OCI-LY1 (cell line): Measurements from ENCODE around the gene IFT57.
"Not testable (repeated sequence)": the region's sequence is repeated elsewhere in the genome, so short reads cannot be mapped to it uniquely, and the experiment has no call there.

ENCODE experiments used
- H2AFZ ChIP-seq: fragments of 200-600 bp; sonication (generic), shearing (Covaris generic); 2 replicates; pipeline ENCODE4 v1.6.0; 2014; ENCODE audit warnings: antibody characterized with exemption, mild to moderate bottlenecking, low read length
- H3F3A ChIP-seq: fragments of 200-600 bp; sonication (generic), shearing (Covaris generic); 2 replicates; pipeline ENCODE4 v1.6.0; 2014; ENCODE audit warnings: mild to moderate bottlenecking, antibody characterized with exemption, low read length, moderate library complexity; ENCODE audit not compliant: insufficient read depth
- H3K27ac ChIP-seq: fragments of 200-600 bp; sonication (generic); 2 replicates; pipeline ENCODE4 v1.5.1; 2014; ENCODE audit warnings: low read length, mixed run types, mild to moderate bottlenecking, low read depth; ENCODE audit not compliant: poor library complexity, severe bottlenecking
- H3K27me3 ChIP-seq: fragments of 200-600 bp; sonication (generic); 2 replicates; pipeline ENCODE4 v1.6.0; 2014; ENCODE audit warnings: antibody characterized with exemption, mild to moderate bottlenecking, low read length, moderate library complexity; ENCODE audit not compliant: insufficient read depth
- H3K36me3 ChIP-seq: fragments of 200-600 bp; sonication (generic); 2 replicates; pipeline ENCODE4 v1.6.1; 2014; ENCODE audit warnings: mild to moderate bottlenecking, antibody characterized with exemption, low read length, moderate library complexity, mixed read lengths; ENCODE audit not compliant: insufficient read depth
- H3K4me1 ChIP-seq: fragments of 200-600 bp; sonication (generic); 2 replicates; pipeline ENCODE4 v1.5.1; 2014; ENCODE audit warnings: mild to moderate bottlenecking, low read length, moderate library complexity; ENCODE audit not compliant: insufficient read depth, severe bottlenecking
- H3K4me2 ChIP-seq: fragments of 200-600 bp; sonication (generic), shearing (Covaris generic); 2 replicates; pipeline ENCODE4 v1.6.1; 2014; ENCODE audit warnings: low read length
- H3K4me3 ChIP-seq: fragments of 200-600 bp; sonication (generic); 2 replicates; pipeline ENCODE4 v1.5.1; 2014; ENCODE audit warnings: low read length, low read depth, mild to moderate bottlenecking, mixed read lengths; ENCODE audit not compliant: poor library complexity, severe bottlenecking
- H3K79me2 ChIP-seq: fragments of 200-600 bp; shearing (Covaris generic); 2 replicates; pipeline ENCODE4 v1.6.1; 2016; ENCODE audit warnings: mixed run types, low read length, mixed read lengths; ENCODE audit not compliant: insufficient read depth
- H3K9ac ChIP-seq: fragments of 200-600 bp; sonication (generic), shearing (Covaris generic); 2 replicates; pipeline ENCODE4 v1.6.1; 2014; ENCODE audit warnings: mild to moderate bottlenecking, low read length, mixed read lengths
- H3K9me2 ChIP-seq: fragments of 200-600 bp; sonication (generic), shearing (Covaris generic); 2 replicates; pipeline ENCODE4 v1.6.1; 2014; ENCODE audit warnings: low read depth, mild to moderate bottlenecking, low read length, mixed read lengths
- H3K9me3 ChIP-seq: fragments of 200-600 bp; shearing (Covaris generic); 2 replicates; pipeline ENCODE4 v1.6.1; 2014; ENCODE audit warnings: low read length, mixed read lengths
- H4K20me1 ChIP-seq: fragments of 200-600 bp; sonication (generic), shearing (Covaris generic); 2 replicates; pipeline ENCODE4 v1.6.0; 2016; ENCODE audit warnings: mild to moderate bottlenecking, low read length; ENCODE audit not compliant: insufficient read depth
- EZH2 ChIP-seq: fragments of 200-600 bp; sonication (generic), shearing (Covaris generic); IDR thresholded peaks from 2 replicates; pipeline ENCODE4 v1.8.0; 2017; ENCODE audit warnings: borderline replicate concordance, mixed run types, mild to moderate bottlenecking, antibody characterized with exemption, low read length, moderate library complexity, mixed read lengths
- TF ChIP-seq, protein P1 (sequence below): fragments of 200-600 bp; sonication (generic), shearing (Covaris generic); IDR thresholded peaks from 2 replicates; pipeline ENCODE4 v1.5.1; 2017; ENCODE audit warnings: mild to moderate bottlenecking, antibody characterized with exemption, low read length, moderate library complexity, mixed read lengths

The IFT57 gene, protein sequence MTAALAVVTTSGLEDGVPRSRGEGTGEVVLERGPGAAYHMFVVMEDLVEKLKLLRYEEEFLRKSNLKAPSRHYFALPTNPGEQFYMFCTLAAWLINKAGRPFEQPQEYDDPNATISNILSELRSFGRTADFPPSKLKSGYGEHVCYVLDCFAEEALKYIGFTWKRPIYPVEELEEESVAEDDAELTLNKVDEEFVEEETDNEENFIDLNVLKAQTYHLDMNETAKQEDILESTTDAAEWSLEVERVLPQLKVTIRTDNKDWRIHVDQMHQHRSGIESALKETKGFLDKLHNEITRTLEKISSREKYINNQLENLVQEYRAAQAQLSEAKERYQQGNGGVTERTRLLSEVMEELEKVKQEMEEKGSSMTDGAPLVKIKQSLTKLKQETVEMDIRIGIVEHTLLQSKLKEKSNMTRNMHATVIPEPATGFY

DNA sequence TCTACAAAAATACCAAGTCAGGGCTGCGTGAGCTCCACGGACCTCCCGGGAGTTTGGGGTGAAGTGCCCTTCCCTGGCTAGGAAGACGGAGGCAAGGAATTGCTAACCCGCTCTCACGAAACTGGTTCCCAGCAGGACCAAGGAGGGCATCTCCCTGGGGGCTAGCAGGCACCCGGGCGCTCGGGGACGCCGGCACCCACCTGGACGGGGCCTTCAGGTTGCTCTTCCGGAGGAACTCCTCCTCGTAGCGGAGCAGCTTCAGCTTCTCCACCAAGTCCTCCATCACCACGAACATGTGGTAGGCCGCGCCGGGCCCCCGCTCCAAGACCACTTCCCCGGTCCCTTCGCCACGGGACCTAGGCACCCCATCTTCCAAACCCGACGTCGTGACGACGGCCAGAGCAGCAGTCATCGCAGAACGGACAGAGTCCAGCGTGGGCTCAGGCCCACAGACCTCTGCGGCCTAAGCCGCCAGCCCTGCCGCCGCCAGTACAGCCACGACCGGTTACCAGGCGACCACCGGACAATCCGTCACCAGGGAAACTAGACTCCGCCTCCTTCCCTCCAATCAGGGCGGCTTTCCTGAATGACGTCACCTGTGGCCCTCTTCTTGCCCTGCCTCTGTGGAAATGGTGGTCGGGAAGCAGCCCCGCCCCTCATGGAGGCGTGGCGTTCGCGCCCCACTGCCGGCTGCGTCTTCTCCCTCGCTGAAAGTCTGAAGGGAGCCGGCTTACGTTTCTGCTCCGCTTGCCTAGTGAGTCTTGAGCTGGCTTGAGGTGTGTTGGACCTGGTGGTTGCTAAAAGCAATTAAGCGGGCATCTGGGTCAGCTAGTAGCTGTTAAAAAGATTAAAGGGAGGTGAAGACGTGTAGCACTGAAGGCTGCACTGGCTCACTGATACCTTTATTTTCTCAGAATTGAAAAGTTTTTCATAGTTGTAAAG, at the start of gene IFT57:
Gene IFT57, minus strand, starts transcription at position 514 of the 942 bp plus-strand sequence. Its CDS starts 102 bp downstream, at position 412.
- Histone ChIP-seq H3K27ac (peak within 1 kb of the TSS; percentile 88), H2AFZ (peak within 1 kb of the TSS; percentile 97)

DNA sequence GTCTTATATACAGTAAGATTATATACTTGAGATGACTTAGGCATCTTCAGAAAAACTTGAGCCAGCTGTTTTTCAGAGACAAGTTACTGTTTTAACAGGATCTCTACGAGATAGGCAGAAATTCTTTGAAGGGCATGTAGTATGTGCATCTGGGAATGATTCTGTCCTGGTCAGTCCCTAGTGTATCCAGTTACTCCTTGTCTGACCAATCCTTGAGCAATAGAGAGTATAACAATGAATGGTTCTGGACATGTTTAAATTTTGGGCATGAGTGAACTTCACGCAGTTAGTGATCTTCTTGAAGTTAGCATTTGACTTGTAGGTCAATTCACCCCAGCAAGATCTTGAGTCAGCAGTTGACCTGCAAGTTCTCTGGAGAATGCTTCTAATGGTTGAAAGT, 49.4 kb upstream of the IFT57 start:
- Histone ChIP-seq H3K36me3 (no peaks in the 10 kb centered on the region), H3K4me3 (no peak overlapping the region), H3K9me2 (no peaks in the 10 kb centered on the region), H4K20me1 (no peaks in the 10 kb centered on the region), H3K9ac (no peak overlapping the region), H3K27me3 (no peaks in the 10 kb centered on the region), H2AFZ (no peak overlapping the region), H3F3A (no peaks in the 10 kb centered on the region), H3K4me1 (no peaks in the 10 kb centered on the region), H3K4me2 (no peak overlapping the region), H3K27ac (no peak overlapping the region), H3K79me2 (no peaks in the 10 kb centered on the region), H3K9me3 (0 out of 2 replicates have a peak, but pooled peaks cover 2% of the 10 kb centered on the region)
- TF ChIP-seq EZH2 = no peak
- TF ChIP-seq, protein P1, sequence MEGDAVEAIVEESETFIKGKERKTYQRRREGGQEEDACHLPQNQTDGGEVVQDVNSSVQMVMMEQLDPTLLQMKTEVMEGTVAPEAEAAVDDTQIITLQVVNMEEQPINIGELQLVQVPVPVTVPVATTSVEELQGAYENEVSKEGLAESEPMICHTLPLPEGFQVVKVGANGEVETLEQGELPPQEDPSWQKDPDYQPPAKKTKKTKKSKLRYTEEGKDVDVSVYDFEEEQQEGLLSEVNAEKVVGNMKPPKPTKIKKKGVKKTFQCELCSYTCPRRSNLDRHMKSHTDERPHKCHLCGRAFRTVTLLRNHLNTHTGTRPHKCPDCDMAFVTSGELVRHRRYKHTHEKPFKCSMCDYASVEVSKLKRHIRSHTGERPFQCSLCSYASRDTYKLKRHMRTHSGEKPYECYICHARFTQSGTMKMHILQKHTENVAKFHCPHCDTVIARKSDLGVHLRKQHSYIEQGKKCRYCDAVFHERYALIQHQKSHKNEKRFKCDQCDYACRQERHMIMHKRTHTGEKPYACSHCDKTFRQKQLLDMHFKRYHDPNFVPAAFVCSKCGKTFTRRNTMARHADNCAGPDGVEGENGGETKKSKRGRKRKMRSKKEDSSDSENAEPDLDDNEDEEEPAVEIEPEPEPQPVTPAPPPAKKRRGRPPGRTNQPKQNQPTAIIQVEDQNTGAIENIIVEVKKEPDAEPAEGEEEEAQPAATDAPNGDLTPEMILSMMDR = no peak

More for the DNA sequence above, at the start of gene IFT57:
- no peak for TF ChIP-seq EZH2
- TF ChIP-seq, protein P1 = no peak
- no peaks in the 10 kb centered on the region for H3F3A ChIP-seq
- no peaks in the 10 kb centered on the region; the same call in 1 of the 2 replicates for H3K36me3 ChIP-seq
- H3K9ac ChIP-seq = peak within 1 kb of the TSS; percentile 79
- H3K9me2 ChIP-seq = no peaks in the 10 kb centered on the region
- no peaks in the 10 kb centered on the region for H3K27me3 ChIP-seq
- peak within 1 kb of the TSS; percentile 92 for H3K4me3 ChIP-seq
- H3K4me2 ChIP-seq = peak within 1 kb of the TSS; percentile 90
- peaks cover 57% of the 10 kb centered on the region for H3K4me1 ChIP-seq
- H3K79me2 ChIP-seq = peaks cover 15% of the 10 kb centered on the region
- no peaks in the 10 kb centered on the region for H4K20me1 ChIP-seq
- H3K9me3 ChIP-seq = no peaks in the 10 kb centered on the region

DNA sequence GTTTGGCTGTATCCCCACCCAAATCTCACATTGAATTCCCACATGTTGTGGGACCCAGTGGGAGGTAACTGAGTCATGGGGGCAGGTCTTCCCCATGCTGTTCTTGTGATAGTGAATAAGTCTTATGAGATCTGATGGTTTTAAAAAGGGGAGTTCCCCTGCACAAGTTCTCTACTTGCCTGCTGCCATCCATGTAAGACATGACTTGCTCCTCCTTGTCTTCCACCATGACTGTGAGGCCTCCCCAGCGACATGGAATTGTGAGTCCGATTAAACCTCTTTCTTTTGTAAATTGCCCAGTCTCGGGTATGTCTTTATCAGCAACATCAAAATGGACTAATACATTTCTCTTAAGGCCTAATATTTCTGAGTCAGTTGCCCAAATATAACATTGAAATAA, 46.0 kb upstream of the IFT57 start:
- H3K27ac ChIP-seq, H4K20me1 ChIP-seq, H3K36me3 ChIP-seq, H3K4me2 ChIP-seq, H2AFZ ChIP-seq, H3K9me3 ChIP-seq, H3K4me1 ChIP-seq, H3K9ac ChIP-seq, H3F3A ChIP-seq, H3K79me2 ChIP-seq, H3K9me2 ChIP-seq, H3K27me3 ChIP-seq, H3K4me3 ChIP-seq: not testable (repeated sequence)

DNA sequence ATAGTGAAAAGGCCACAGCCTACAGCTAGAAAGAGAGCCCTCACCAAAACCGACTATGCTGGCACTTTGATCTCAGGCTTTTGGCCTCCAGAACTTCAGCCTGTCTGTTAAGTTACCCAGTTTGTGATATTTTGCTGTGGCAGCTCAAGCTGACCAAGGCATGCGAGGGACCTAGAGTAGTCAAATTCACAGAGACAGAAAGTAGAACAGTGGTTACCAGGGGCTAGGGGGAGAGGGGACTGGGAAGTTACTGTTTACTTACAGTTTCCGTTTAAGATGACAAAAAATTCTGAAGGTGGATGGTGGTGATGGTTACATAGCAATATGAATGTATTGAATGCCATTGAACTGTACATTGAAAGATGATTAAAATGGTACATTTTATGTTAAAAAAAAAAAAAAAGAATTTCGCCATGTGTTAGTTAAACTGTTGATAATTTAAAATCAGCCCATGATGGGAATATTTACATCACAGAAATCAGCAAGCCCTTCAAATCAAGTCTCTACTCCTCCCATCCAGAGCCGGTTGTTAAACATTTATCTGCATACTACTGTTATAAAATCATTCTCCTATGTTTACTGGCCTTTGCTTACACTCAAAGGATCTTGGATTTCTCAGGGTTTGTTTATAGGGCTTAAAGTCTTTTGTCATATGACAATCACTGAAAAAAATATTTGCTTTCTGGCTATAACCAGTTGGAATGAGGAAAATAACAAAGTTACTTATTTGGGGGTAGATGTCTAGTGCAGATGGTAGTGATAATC, 42.5 kb upstream of the IFT57 start:
- not testable (repeated sequence) for H3K9ac ChIP-seq, H3F3A ChIP-seq, H3K27ac ChIP-seq, H2AFZ ChIP-seq, H3K4me1 ChIP-seq, H3K4me2 ChIP-seq, H4K20me1 ChIP-seq, H3K9me3 ChIP-seq, H3K36me3 ChIP-seq, H3K79me2 ChIP-seq, H3K27me3 ChIP-seq, H3K4me3 ChIP-seq, H3K9me2 ChIP-seq
